GM18505 (cell line): ENCODE data around the gene SLC35B2.

Source experiments
- ATAC-seq: cut with Tn5 transposase; IDR thresholded peaks from one replicate; pipeline ENCODE4 v1.9.1; 2021; ENCODE audit not compliant: unreplicated experiment
- POLR2A ChIP-seq: IDR thresholded peaks from 4 replicates; pipeline ENCODE4 v1.6.1; 2011; ENCODE audit warnings: borderline replicate concordance; ENCODE audit not compliant: insufficient read depth, insufficient read length; ENCODE audit errors: extremely low read depth

SLC35B2 gene

GRCh38 chr6:44268095-44268628, 10.8 kb upstream of the SLC35B2 start:
- ATAC-seq: no peak
- no peak for TF ChIP-seq POLR2A

GRCh38 chr6:44267252-44267651, 9.9 kb upstream of the SLC35B2 start:
- TF ChIP-seq POLR2A: no peak
- no peak for ATAC-seq

GRCh38 chr6:44266347-44266746, 9.0 kb upstream of the SLC35B2 start:
- TF ChIP-seq POLR2A: no peak
- no peak for ATAC-seq

- ATAC-seq: no peak
These were observed 8.4 kb upstream of the SLC35B2 start for GRCh38 chr6:44265722-44266233.

GRCh38 chr6:44265007-44265721, 7.8 kb upstream of the SLC35B2 start, which contains the start of gene NFKBIE:
NFKBIE (minus strand) TSS chr6:44265551; CDS start chr6:44265346, 205 bp downstream.
- peak; percentile 41 for ATAC-seq
- peak; percentile 80 for TF ChIP-seq POLR2A

More at GRCh38 chr6:44265722-44266233, 8.4 kb upstream of the SLC35B2 start:
- no peak for TF ChIP-seq POLR2A

- TF ChIP-seq POLR2A: peak; percentile 48
These were observed 7.1 kb upstream of the SLC35B2 start for GRCh38 chr6:44264154-44265006.

GRCh38 chr6:44263354-44264100, 6.2 kb upstream of the SLC35B2 start:
- TF ChIP-seq POLR2A: peak; percentile 74
- ATAC-seq: no peak

More at GRCh38 chr6:44264154-44265006, 7.1 kb upstream of the SLC35B2 start:
- peak; percentile 22 for ATAC-seq

GRCh38 chr6:44262467-44263353, 5.4 kb upstream of the SLC35B2 start:
- no peak for ATAC-seq
- no peak for TF ChIP-seq POLR2A

GRCh38 chr6:44261581-44261980, 4.3 kb upstream of the SLC35B2 start:
- ATAC-seq: no peak
- no peak for TF ChIP-seq POLR2A

GRCh38 chr6:44260451-44261297, 3.3 kb upstream of the SLC35B2 start:
- no peak for ATAC-seq
- peak; percentile 46 for TF ChIP-seq POLR2A

- no peak for ATAC-seq
- no peak for TF ChIP-seq POLR2A
These were observed 2.7 kb upstream of the SLC35B2 start for GRCh38 chr6:44260011-44260410.
